Measurements from ENCODE around the gene FPR3.
"Not testable (repeated sequence)": the region's sequence is repeated elsewhere in the genome, so short reads cannot be mapped to it uniquely, and the experiment has no call there.

Gene FPR3, protein sequence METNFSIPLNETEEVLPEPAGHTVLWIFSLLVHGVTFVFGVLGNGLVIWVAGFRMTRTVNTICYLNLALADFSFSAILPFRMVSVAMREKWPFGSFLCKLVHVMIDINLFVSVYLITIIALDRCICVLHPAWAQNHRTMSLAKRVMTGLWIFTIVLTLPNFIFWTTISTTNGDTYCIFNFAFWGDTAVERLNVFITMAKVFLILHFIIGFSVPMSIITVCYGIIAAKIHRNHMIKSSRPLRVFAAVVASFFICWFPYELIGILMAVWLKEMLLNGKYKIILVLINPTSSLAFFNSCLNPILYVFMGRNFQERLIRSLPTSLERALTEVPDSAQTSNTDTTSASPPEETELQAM

GRCh38 chr19:51794885-51795490 is at the start of gene FPR3:
TSS of gene FPR3 (plus strand) at chr19:51795157. CDS start at chr19:51823749, 28,592 bp downstream.
- DNase-seq (ENCODE audit: low spot score) = no peak

GRCh38 chr19:51746731-51747130 is 48.2 kb upstream of the FPR3 start:
- DNase-seq (ENCODE audit: low spot score) = no peak

DNA sequence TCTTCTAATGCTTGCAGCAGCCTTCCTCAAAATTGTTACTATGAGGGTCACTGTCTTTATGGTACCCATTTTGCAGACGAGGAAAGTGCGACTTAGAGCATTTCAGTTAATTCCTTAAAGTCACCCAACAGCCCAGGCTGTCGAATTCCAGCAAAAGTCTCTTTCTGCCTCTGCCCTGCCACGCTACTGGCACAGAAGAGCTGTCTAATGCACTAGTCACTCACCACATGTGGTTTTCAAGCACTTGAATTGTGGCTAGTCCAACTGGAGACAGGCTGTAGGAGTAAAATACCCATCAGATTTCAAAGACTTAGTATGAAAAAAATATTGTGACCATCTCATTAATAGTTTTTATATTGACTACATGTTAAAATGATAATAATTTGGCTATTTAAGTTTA is 45.0 kb upstream of the FPR3 start:
- peak; percentile 78 for DNase-seq (ENCODE audit: low spot score)

- DNase-seq (ENCODE audit: low spot score) = peak; percentile 38
These were observed 44.4 kb upstream of the FPR3 start for GRCh38 chr19:51750400-51751094.

- no peak for DNase-seq (ENCODE audit: low spot score)
These were observed 43.3 kb upstream of the FPR3 start, which contains the start of gene FPR1 for GRCh38 chr19:51751655-51752054. TSS of gene FPR1 (minus strand) at chr19:51751878. CDS start at chr19:51746994, 4,884 bp downstream.

DNA sequence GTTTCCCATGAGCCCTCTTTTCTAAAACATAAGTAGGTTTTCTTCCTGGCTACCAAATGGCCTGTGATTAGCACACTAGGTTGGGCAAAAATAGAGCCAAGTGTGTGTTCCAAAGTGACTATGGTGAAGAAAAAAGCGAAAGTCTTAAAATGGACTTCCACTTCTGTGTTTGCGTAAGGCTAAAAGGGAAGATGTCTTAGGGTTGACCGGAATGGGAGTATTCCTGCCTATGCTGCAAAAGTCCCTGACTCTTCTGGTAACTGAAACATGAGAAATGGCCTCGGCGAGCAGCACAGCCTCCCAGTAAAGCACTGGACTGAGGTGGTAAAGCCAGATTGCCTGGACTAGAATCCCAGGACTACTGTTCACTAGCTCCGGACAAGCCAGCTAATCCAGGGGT is 40.8 kb upstream of the FPR3 start:
- no peak for DNase-seq (ENCODE audit: low spot score)

- DNase-seq (ENCODE audit: low spot score) = no peak
These were observed 40.2 kb upstream of the FPR3 start for GRCh38 chr19:51754770-51755169.

GRCh38 chr19:51755571-51755970 is 39.4 kb upstream of the FPR3 start:
- no peak for DNase-seq (ENCODE audit: low spot score)

DNA sequence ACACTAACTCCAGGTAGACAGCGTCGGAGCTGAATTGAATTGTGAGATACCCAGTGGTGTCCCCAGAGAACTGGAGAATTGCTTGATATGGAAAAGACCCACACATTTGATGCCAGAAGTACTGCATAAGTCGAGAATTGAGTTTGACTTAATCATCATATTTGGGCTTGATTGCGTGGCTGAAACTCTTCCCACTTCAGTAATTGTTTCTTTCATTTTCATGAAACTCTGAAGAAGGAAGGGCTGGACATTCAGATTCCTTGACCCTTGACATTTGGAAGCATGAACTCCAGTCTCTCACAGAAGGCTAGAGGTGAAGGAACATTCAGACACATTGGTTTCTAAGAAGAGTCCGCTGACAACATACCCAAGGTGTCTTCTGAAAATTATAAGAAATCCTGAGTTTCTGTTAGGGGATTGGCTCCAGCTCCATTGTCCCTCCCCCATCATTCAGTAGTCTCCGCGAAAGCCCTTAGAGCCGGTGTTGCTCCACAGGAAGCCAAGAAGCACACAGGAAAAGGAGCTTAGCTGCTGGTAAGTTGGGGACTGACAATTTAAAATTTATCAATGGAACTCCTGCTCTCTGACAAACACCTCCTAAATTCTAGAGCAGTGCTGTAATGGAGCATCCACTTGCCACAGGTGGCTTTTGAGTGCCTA is 34.1 kb upstream of the FPR3 start, which contains the start of gene FPR2:
FPR2 (plus strand) TSS at position 484 of the 660 bp plus-strand sequence. CDS start 7,479 bp downstream, outside the sequence.
- no peak for DNase-seq (ENCODE audit: low spot score)

GRCh38 chr19:51761696-51762095 is 33.3 kb upstream of the FPR3 start:
- no peak for DNase-seq (ENCODE audit: low spot score)

GRCh38 chr19:51765086-51765485 is 29.9 kb upstream of the FPR3 start:
- no peak for DNase-seq (ENCODE audit: low spot score)

DNA sequence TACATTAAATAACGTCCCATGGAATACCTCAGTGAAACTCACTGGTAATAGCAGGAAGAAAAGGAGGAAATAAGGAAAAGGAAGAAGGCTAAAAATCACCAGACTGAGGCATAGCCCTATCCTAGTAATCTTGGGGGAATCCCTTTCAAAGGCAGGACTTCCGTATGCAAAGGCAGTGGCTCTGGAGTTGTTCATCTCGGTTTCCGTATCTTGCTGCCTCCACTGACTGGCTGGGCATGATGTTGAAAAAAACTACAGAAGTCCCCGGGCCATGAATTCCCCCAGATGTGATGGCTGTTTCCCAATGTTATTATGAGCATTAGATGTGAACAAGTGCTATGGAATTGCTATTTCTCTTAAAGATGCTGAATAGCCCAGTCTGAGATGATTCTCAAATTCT is 28.5 kb upstream of the FPR3 start:
- DNase-seq (ENCODE audit: low spot score) = no peak

DNA sequence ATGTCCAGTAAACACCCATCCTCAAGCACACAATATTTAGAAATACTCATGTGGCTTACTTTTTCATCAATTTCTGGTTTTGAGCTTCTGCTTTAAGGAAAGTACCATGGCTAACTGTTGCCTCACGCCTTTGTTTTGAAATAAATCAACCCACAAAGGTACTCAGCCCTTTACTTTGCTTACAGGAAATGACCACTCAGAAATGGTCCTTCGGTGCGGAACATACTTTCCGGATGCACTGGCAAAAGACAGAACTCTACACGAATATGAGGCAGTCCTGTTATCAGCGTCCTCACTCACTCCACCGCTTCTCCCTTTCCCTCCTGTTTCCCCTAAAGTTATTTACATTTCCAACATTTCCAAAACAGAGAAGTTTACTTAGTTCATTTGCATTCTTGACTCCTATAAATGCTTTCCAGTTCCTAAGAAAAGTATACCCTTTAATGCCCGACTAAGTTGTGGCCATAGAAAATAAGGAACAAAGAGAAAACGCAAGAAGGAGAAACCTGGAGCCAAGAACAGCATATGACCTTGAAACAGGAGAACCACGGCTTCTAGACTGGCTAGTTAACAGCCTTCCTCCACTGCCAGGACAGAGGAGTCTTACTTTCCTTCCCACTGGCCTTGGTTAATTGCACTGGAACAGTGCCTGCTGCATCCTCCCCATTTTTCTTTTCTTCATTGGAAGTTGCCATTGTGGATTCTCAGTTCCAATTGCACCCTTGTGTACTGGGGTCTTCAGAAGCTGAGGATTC is 23.4 kb upstream of the FPR3 start:
- no peak for DNase-seq (ENCODE audit: low spot score)

DNA sequence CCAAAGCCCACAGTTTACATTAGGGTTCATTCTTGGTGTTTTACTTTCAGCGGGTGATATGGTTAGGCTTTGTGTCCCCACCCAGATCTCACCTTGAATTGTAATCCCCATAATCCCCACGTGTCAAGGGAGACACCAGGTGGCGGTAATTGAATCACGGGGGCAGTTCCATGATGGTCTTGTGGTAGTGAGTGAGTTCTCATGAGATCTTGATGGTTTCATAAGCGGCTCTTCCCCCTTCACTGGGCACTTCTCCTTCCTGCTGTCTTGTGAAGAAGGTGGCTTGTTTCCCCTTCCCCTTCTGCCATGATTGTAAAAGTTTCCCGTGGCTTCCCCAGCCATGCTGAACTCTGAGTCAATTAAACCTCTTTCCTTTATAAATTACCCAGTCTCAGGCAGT is 22.0 kb upstream of the FPR3 start:
- DNase-seq (ENCODE audit: low spot score) = no peak

GRCh38 chr19:51776561-51776960 is 18.4 kb upstream of the FPR3 start:
- not testable (repeated sequence) for DNase-seq (ENCODE audit: low spot score)

DNA sequence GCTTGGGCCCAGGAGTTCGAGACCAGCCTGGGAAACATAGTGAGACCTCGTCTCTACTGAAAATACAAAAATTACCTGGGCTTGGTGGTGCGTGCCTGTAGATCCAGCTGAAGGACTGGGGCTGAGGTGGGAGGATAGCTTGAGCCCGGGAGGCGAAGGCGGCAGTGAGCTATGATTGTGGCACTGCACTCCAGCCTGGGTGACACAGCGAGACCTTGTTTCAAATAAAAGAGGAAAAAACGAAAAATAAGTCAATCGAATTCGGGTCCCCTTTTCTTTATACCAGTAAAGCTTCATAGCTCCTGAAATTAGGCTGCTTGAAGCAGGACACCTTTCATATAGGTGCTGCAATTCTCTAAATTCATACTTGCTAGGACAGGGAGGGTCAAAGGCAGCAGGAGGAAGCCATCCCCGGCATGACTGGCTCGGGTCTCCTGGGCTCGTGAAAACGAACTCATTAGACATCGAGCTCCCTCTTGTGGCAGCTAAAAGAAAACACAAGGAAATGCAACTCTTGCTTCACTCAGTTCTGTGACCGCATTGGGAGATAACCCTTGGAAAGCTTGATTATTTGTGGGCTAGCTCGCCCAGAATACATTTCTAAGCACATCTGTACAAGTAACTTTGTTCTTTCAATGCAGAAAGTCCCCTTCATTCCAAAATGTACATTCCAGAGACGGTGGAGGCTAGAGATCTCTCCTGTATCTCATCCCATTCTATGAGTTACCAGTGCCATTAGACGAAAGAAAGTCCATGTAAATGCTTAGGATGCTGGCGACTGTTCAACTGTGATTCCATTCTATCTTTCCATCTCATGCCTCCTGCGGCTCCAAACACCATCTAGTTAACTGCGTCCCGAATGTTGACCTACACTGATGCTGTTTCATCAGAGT is 17.1 kb upstream of the FPR3 start:
- peak; percentile 83 for DNase-seq (ENCODE audit: low spot score)

GRCh38 chr19:51779181-51779580 is 15.8 kb upstream of the FPR3 start:
- DNase-seq (ENCODE audit: low spot score) = no peak

GRCh38 chr19:51779703-51780102 is 15.3 kb upstream of the FPR3 start:
- DNase-seq (ENCODE audit: low spot score) = no peak

- no peak for DNase-seq (ENCODE audit: low spot score)
These were observed 14.7 kb upstream of the FPR3 start for GRCh38 chr19:51780270-51780669.

- no peak for DNase-seq (ENCODE audit: low spot score)
These were observed 13.0 kb upstream of the FPR3 start for GRCh38 chr19:51781999-51782398.

DNA sequence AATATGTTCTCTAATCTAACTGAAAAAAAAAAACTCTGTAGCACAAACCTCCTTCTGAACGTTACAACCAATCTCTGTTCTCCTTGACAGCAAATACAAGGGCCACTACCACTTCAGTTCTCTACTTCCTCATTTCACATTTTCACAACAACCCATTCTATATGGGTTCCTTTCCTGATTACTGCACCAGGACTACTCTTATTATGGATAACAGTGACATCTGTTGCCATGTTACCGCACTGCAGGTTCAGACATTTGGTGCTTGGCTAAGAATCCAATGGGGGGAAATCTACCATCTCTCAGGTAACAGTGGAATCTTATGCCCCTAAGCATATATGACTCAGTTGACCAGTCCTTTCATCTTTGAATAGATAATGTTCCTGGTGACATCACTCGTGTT is 11.6 kb upstream of the FPR3 start:
- no peak for DNase-seq (ENCODE audit: low spot score)
